Activated naive CD8-positive, alpha-beta T cell treated with anti-CD3 and anti-CD28 coated beads, Interleukin-2, amount 50 U/mL, for 24 hours (primary cell): Measurements from ENCODE around the gene SPTBN1.

Source experiments
- ATAC-seq: fragments of 150-1000 bp; cut with Tn5 transposase; one replicate; pipeline ENCODE4 v1.10.0; 2021
- DNase-seq: peaks from one replicate; pipeline ENCODE4 v3.0.0; 2021
- H3K27ac Mint-ChIP-seq: one replicate; pipeline ENCODE4 v1.8.0; 2021; ENCODE audit warnings: mild to moderate bottlenecking, mixed read lengths
- H3K27me3 Mint-ChIP-seq: one replicate; pipeline ENCODE4 v1.8.0; 2021; ENCODE audit warnings: mixed read lengths
- H3K36me3 Mint-ChIP-seq: one replicate; pipeline ENCODE4 v1.8.0; 2021; ENCODE audit warnings: low read depth, mixed read lengths
- H3K4me1 Mint-ChIP-seq: one replicate; pipeline ENCODE4 v1.8.0; 2021; ENCODE audit warnings: mixed read lengths
- H3K4me3 Mint-ChIP-seq: one replicate; pipeline ENCODE4 v1.8.0; 2021; ENCODE audit warnings: mild to moderate bottlenecking, moderate library complexity, mixed read lengths
- H3K9me3 Mint-ChIP-seq: one replicate; pipeline ENCODE4 v1.8.0; 2021; ENCODE audit warnings: mixed read lengths

Gene SPTBN1

GRCh38 chr2:54628957-54629356 lies 172.8 kb downstream of the SPTBN1 start:
- DNase-seq: no peak
- H3K9me3 Mint-ChIP-seq: no peaks in the 10 kb centered on the region
- no peaks in the 10 kb centered on the region for H3K27me3 Mint-ChIP-seq
- H3K4me3 Mint-ChIP-seq: no peak overlapping the region
- H3K36me3 Mint-ChIP-seq: peaks cover 46% of the 10 kb centered on the region
- H3K27ac Mint-ChIP-seq: peak overlapping the region; percentile 43
- H3K4me1 Mint-ChIP-seq: peaks cover 15% of the 10 kb centered on the region
- no peak for ATAC-seq

DNA sequence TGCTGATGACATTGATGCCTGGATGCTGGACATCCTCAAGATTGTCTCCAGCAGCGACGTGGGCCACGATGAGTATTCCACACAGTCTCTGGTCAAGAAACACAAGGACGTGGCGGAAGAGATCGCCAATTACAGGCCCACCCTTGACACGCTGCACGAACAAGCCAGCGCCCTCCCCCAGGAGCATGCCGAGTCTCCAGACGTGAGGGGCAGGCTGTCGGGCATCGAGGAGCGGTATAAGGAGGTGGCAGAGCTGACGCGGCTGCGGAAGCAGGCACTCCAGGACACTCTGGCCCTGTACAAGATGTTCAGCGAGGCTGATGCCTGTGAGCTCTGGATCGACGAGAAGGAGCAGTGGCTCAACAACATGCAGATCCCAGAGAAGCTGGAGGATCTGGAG lies 173.3 kb downstream of the SPTBN1 start:
- peaks cover 19% of the 10 kb centered on the region for H3K4me1 Mint-ChIP-seq
- ATAC-seq (no peak), DNase-seq (no peak)
- H3K36me3 Mint-ChIP-seq: peaks cover 47% of the 10 kb centered on the region
- H3K27ac Mint-ChIP-seq: peak overlapping the region; percentile 68
- H3K27me3 Mint-ChIP-seq: no peaks in the 10 kb centered on the region
- no peaks in the 10 kb centered on the region for H3K9me3 Mint-ChIP-seq
- no peak overlapping the region for H3K4me3 Mint-ChIP-seq

DNA sequence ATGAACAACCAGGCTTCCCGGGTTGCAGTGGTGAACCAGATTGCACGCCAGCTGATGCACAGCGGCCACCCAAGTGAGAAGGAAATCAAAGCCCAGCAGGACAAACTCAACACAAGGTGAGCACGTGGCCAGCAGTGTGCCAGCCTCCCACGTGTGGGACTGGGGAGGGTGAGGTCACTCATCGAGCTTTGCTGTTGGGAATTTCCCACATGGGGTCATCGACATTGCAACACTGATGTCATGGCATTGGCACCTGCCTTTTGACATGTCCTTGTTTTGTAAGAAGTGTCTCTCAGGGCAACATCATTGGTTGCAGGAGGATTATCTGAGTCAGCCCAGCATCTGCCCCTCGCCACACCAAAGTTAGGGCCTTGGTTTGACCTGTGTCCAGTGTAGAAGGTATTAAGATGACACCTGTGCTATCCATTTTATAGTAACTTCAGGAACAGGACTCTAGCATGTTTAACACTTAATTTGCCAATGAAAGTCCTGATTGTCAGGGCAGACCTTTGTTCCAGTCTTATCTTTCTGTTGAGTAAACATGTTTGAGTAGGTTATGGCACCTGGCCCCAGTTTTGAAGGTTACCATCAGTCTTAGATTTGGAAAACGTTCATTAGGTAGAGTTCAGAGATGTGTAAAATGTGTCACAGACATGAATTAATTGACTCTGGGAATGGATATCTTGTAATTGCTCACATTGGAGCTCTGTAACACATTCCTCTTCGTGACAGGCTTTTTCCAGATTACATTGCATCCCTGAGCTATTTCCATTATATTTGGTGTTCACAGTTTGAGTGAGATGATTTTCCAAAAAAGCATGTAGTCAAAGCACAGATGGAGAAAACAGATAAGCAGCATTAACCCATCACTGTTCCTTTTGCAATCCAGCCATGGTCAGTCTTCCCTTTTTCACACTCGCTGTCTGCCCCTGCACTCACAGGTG lies 174.1 kb downstream of the SPTBN1 start:
- peak; percentile 36 for DNase-seq
- no peaks in the 10 kb centered on the region for H3K27me3 Mint-ChIP-seq
- no peak overlapping the region for H3K4me3 Mint-ChIP-seq
- H3K9me3 Mint-ChIP-seq: no peaks in the 10 kb centered on the region
- peaks cover 48% of the 10 kb centered on the region for H3K36me3 Mint-ChIP-seq
- H3K27ac Mint-ChIP-seq: peak overlapping the region; percentile 68
- ATAC-seq: peak; percentile 69
- peaks cover 27% of the 10 kb centered on the region for H3K4me1 Mint-ChIP-seq

GRCh38 chr2:54630858-54631497 lies 174.9 kb downstream of the SPTBN1 start:
- ATAC-seq (no peak), DNase-seq (no peak)
- H3K4me3 Mint-ChIP-seq: no peak overlapping the region
- H3K4me1 Mint-ChIP-seq: peaks cover 32% of the 10 kb centered on the region
- peak overlapping the region; percentile 68 for H3K27ac Mint-ChIP-seq
- H3K36me3 Mint-ChIP-seq: peaks cover 47% of the 10 kb centered on the region
- no peaks in the 10 kb centered on the region for H3K9me3 Mint-ChIP-seq
- H3K27me3 Mint-ChIP-seq: no peaks in the 10 kb centered on the region

DNA sequence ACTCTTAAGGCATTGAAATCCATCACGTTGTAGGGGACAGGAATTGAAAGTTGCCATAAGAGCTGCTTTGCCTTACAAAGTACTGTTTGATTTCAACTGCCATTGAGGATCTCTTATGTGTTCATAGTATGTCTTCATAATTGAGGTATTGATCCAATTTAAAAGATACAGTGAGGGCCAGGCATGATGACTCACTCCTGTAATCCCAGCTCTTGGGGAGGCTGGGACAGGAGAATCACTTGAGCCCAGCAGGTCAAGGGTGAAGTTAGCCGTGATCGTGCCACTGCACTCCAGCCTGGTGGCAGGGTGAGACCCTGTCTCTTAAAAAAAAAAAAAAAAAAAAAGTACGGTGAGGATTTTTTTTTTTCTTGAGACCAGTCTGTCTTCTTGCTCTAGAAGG lies 175.6 kb downstream of the SPTBN1 start:
- peaks cover 42% of the 10 kb centered on the region for H3K36me3 Mint-ChIP-seq
- no peaks in the 10 kb centered on the region for H3K27me3 Mint-ChIP-seq
- no peak overlapping the region for H3K4me3 Mint-ChIP-seq
- peaks cover 32% of the 10 kb centered on the region for H3K4me1 Mint-ChIP-seq
- no peak for ATAC-seq
- no peaks in the 10 kb centered on the region for H3K9me3 Mint-ChIP-seq
- H3K27ac Mint-ChIP-seq: no peak overlapping the region
- no peak for DNase-seq

- no peak overlapping the region for H3K4me3 Mint-ChIP-seq
- peaks cover 37% of the 10 kb centered on the region for H3K36me3 Mint-ChIP-seq
- ATAC-seq (no peak), DNase-seq (no peak)
- H3K4me1 Mint-ChIP-seq: peaks cover 32% of the 10 kb centered on the region
- H3K27me3 Mint-ChIP-seq: no peaks in the 10 kb centered on the region
- peak overlapping the region; percentile 12 for H3K27ac Mint-ChIP-seq
- H3K9me3 Mint-ChIP-seq: no peaks in the 10 kb centered on the region
These were observed 176.9 kb downstream of the SPTBN1 start for GRCh38 chr2:54632733-54633692.

- H3K9me3 Mint-ChIP-seq: no peaks in the 10 kb centered on the region
- ATAC-seq (no peak), DNase-seq (no peak)
- H3K4me3 Mint-ChIP-seq: no peak overlapping the region
- peaks cover 34% of the 10 kb centered on the region for H3K36me3 Mint-ChIP-seq
- peak overlapping the region; percentile 76 for H3K27ac Mint-ChIP-seq
- no peaks in the 10 kb centered on the region for H3K27me3 Mint-ChIP-seq
- H3K4me1 Mint-ChIP-seq: peaks cover 29% of the 10 kb centered on the region
These were observed 177.9 kb downstream of the SPTBN1 start for GRCh38 chr2:54634021-54634420.

DNA sequence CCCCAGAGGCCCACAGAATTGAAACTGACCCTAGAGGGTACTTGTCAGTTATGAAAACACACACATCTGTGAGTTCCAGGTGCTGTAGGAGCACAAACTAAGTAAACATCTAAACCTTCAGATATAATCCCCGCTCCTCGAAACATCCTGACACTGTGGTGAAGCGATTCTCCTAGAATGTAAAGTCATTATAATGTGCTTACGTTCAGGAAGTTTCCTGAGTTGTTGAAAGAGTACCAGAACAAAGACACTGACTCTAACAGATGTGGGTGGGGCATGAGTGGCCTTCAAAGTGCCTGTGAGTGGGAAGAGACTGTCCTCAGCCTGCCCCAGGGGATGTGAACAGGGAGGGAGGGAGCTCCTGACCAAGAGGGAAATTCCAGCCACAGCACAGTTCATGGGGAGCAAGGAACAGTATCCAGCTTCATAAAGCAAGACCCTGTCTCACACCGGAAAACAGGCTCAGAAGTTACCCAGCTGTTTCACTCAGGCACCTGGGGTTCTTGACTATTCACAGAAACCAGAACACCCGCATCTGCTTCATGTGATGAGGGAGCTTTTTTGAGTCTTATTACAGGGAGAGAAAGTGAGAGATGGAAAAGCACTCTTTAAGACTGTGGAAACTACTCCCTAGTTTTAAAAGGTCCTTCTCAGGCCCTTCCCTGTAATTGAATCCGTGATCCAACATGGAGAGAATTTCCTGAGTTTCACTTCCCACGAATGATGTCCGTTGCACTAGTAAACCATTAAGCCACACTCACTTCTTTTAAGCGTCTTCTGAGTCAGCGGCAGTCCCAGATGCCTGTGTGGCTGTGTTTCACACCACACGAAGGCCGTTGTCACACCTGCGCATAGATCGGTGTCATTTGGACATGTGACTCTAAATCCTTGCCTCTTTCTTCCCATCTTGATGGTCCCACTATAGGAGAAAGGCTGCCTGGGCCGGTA lies 178.7 kb downstream of the SPTBN1 start:
- peak overlapping the region; percentile 76 for H3K27ac Mint-ChIP-seq
- no peak overlapping the region for H3K4me3 Mint-ChIP-seq
- H3K36me3 Mint-ChIP-seq: peaks cover 35% of the 10 kb centered on the region
- DNase-seq (no peak), ATAC-seq (no peak)
- no peaks in the 10 kb centered on the region for H3K27me3 Mint-ChIP-seq
- H3K4me1 Mint-ChIP-seq: peaks cover 29% of the 10 kb centered on the region
- no peaks in the 10 kb centered on the region for H3K9me3 Mint-ChIP-seq

DNA sequence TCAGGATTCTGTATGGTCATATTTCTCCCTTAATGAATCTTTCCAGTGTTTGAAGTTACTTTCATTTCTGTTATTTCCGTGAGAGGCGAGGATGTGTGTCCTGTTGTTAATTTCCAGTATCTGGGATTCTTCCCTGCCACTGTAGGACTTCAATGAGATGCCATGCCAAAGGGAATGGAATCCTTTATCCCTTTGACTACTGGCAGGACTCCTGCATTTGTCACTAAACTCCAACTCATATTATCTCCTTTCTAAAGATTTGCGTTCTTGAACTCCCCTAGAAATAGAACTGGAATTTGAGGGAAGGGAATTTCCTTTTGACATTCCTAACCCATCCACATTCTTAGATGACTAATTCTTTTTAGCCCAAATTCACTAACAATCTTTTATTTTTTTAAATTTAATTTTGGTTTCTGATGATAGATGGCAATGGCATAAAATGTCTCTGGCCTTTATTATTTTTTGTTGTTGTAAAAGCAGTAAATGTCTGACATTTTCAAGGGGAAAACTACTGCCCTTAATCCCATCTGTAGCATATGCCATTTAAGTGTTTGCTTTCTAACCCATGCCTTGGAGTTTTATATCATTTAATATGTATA lies 179.5 kb downstream of the SPTBN1 start:
- ATAC-seq: no peak
- no peaks in the 10 kb centered on the region for H3K27me3 Mint-ChIP-seq

GRCh38 chr2:54636415-54637139 lies 180.4 kb downstream of the SPTBN1 start:
- H3K4me3 Mint-ChIP-seq: no peak overlapping the region
- H3K4me1 Mint-ChIP-seq: peaks cover 23% of the 10 kb centered on the region
- peak overlapping the region; percentile 17 for H3K27ac Mint-ChIP-seq
- no peaks in the 10 kb centered on the region for H3K9me3 Mint-ChIP-seq
- DNase-seq: no peak
- peaks cover 25% of the 10 kb centered on the region for H3K36me3 Mint-ChIP-seq
- no peaks in the 10 kb centered on the region for H3K27me3 Mint-ChIP-seq
- ATAC-seq: no peak

More for the DNA sequence above, 179.5 kb downstream of the SPTBN1 start:
- Mint-ChIP-seq H3K27ac (peak overlapping the region; percentile 76), H3K4me3 (no peak overlapping the region), H3K9me3 (no peaks in the 10 kb centered on the region), H3K4me1 (peaks cover 23% of the 10 kb centered on the region), H3K36me3 (peaks cover 30% of the 10 kb centered on the region)
- no peak for DNase-seq

- H3K27ac Mint-ChIP-seq: no peak overlapping the region
- ATAC-seq (no peak), DNase-seq (no peak)
- no peak overlapping the region for H3K4me3 Mint-ChIP-seq
- H3K9me3 Mint-ChIP-seq: no peaks in the 10 kb centered on the region
- H3K27me3 Mint-ChIP-seq: no peaks in the 10 kb centered on the region
- H3K4me1 Mint-ChIP-seq: peaks cover 23% of the 10 kb centered on the region
- peaks cover 28% of the 10 kb centered on the region for H3K36me3 Mint-ChIP-seq
These were observed 182.0 kb downstream of the SPTBN1 start for GRCh38 chr2:54638103-54638502.

DNA sequence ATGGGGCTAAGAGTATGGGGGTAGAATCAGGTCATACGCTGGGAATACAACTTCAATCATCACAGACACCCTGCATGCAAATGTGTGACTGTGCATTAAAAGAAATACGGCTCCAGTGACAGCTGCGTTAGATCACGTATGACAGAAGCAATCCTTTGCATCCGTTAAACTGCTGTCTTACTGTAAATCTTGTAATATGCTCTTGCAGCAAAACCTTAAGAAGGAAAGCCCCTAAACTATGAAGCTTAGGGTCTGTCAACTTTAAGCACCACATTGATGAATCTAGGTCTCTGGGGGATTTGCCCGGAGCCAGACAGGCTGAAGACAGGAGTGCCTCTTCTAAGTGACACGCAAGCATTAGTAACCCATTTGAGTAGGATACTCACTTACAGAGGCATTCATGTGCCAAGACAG lies 182.7 kb downstream of the SPTBN1 start:
- Mint-ChIP-seq H3K27ac (no peak overlapping the region), H3K4me1 (peaks cover 23% of the 10 kb centered on the region), H3K36me3 (peaks cover 29% of the 10 kb centered on the region), H3K9me3 (no peaks in the 10 kb centered on the region), H3K27me3 (no peaks in the 10 kb centered on the region), H3K4me3 (no peak overlapping the region)
- DNase-seq: no peak
- no peak for ATAC-seq

DNA sequence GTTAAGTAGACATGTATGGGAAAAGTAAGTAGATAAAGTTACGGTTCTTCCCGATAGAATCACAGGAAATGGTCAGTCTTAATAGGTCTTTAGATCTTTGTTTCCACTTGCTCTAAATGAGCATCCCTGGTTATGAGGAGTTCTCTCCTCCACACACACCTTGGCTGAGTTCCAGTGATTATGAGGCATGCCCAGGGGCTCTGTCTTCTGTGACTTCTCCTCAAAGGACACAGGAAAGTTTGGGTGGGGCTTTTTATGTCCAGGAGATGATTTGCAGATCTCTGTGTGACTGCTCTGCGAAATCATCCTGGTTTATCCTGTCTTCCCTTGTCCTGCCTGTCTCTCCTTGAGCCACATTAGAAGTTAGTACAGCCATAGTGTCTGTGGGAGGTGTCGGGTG lies 183.5 kb downstream of the SPTBN1 start:
- Mint-ChIP-seq H3K27ac (peak overlapping the region; percentile 24), H3K4me3 (no peak overlapping the region), H3K9me3 (no peaks in the 10 kb centered on the region), H3K36me3 (peaks cover 34% of the 10 kb centered on the region), H3K27me3 (no peaks in the 10 kb centered on the region), H3K4me1 (peaks cover 17% of the 10 kb centered on the region)
- no peak for DNase-seq
- no peak for ATAC-seq
